K562 (cell line): ENCODE data around the gene NLGN2.
"Not testable (repeated sequence)": the region's sequence is repeated elsewhere in the genome, so short reads cannot be mapped to it uniquely, and the experiment has no call there.

Experiments used
- ARID3B ChIP-seq: fragments of 250-450 bp; sonication (Bioruptor Pico); IDR thresholded peaks from 2 replicates; pipeline ENCODE4 v1.4.0; 2020; ENCODE audit warnings: borderline replicate concordance
- CTCF ChIP-seq, 3 experiments: IDR thresholded peaks in 2 of 3; conservative IDR thresholded peaks in 1 of 3; 2 replicates each; pipeline ENCODE4 v1.5.1; 2011 to 2012; ENCODE audit warnings: low read length in 3 of 3, mild to moderate bottlenecking in 3 of 3, control low read depth in 2 of 3, improper control_type of control experiment in 1 of 3, inconsistent platforms in 1 of 3, low read depth in 1 of 3, mixed read lengths in 1 of 3, moderate library complexity in 1 of 3; ENCODE audit not compliant: insufficient read depth in 2 of 3
- ELF1 ChIP-seq: fragments of 200-800 bp; sonication (Bioruptor generic); IDR thresholded peaks from 2 replicates; pipeline ENCODE4 v1.6.1; 2016; ENCODE audit warnings: missing genetic modification characterization, missing compliant biosample characterization
- HDAC2 ChIP-seq: fragments of 450-650 bp; IDR thresholded peaks from 2 replicates; pipeline ENCODE4 v1.6.1; 2016; ENCODE audit warnings: mild to moderate bottlenecking
- IRF2 ChIP-seq: sonication (generic); formaldehyde crosslinking; IDR thresholded peaks from 2 replicates; pipeline ENCODE4 v1.8.1; 2022; ENCODE audit warnings: mild to moderate bottlenecking, missing genetic modification reagents
- KLF1 ChIP-seq: fragments of 450-650 bp; IDR thresholded peaks from 2 replicates; pipeline ENCODE4 v1.6.1; 2016; ENCODE audit warnings: missing genetic modification characterization, missing compliant biosample characterization
- MAFK ChIP-seq: IDR thresholded peaks from 2 replicates; pipeline ENCODE4 v1.6.1; 2011; ENCODE audit warnings: low read length, improper control_type of control experiment
- PBX2 ChIP-seq, 2 experiments: IDR thresholded peaks in 1 of 2; conservative IDR thresholded peaks in 1 of 2; 2 replicates each; pipeline ENCODE4 v1.6.1; 2016; ENCODE audit warnings: low read depth in 2 of 2, mild to moderate bottlenecking in 1 of 2, missing compliant biosample characterization in 1 of 2, missing genetic modification characterization in 1 of 2, moderate library complexity in 1 of 2
- POLR2A ChIP-seq: fragments of 450-650 bp; conservative IDR thresholded peaks from 2 replicates; pipeline ENCODE4 v1.6.1; 2016
- RAD21 ChIP-seq, 2 experiments: fragments of 250-450 bp in 1 of 2; fragments of 450-650 bp in 1 of 2; sonication (Bioruptor Pico) in 1 of 2; formaldehyde crosslinking in 1 of 2; IDR thresholded peaks in 1 of 2; conservative IDR thresholded peaks in 1 of 2; 2 replicates each; pipeline versions ENCODE4 v1.4.0 to v1.8.0; 2020 to 2022; ENCODE audit warnings: mild to moderate bottlenecking in 2 of 2, moderate library complexity in 1 of 2
- RNF2 ChIP-seq: sonication (generic); IDR thresholded peaks from 2 replicates; pipeline ENCODE4 v1.6.1; 2016
- THRAP3 ChIP-seq: fragments of 450-650 bp; IDR thresholded peaks from 2 replicates; pipeline ENCODE4 v1.6.1; 2016; ENCODE audit warnings: mild to moderate bottlenecking, inconsistent platforms, borderline replicate concordance
- YY1 ChIP-seq, 3 experiments: IDR thresholded peaks; 2 replicates each; pipeline ENCODE4 v1.6.1; 2011; ENCODE audit warnings: low read length in 2 of 3, mild to moderate bottlenecking in 2 of 3, moderate library complexity in 2 of 3, borderline replicate concordance in 1 of 3, control low read depth in 1 of 3, low read depth in 1 of 3; ENCODE audit not compliant: insufficient read depth in 3 of 3, insufficient replicate concordance in 2 of 3, control insufficient read depth in 1 of 3, insufficient read length in 1 of 3; ENCODE audit errors: extremely low read depth in 1 of 3
- ZNF354B ChIP-seq: fragments of 250-450 bp; sonication (Bioruptor Pico); IDR thresholded peaks from 2 replicates; pipeline ENCODE4 v1.4.0; 2020

- not testable (repeated sequence) for TF ChIP-seq MAFK; RNF2; KLF1 (tag); PBX2 (CRISPR knock-in tag; IDR thresholded peaks at IDR 0.05; ENCODE audit: low read depth); PBX2 (tag; conservative IDR thresholded peaks at IDR 0.05; ENCODE audit: low read depth); CTCF (IDR thresholded peaks at IDR 0.05 in 2 of 3, conservative IDR thresholded peaks at IDR 0.05 in 1 of 3; ENCODE audit: insufficient read depth in 2 of 3, low read depth in 1 of 3, low read length in 3 of 3); RAD21 (CRISPR knock-in tag; conservative IDR thresholded peaks at IDR 0.05 in 1 of 2, IDR thresholded peaks at IDR 0.05 in 1 of 2); YY1 (IDR thresholded peaks at IDR 0.05; ENCODE audit: borderline replicate concordance in 1 of 3, control insufficient read depth in 1 of 3, extremely low read depth in 1 of 3, insufficient read depth in 3 of 3, insufficient read length in 1 of 3, insufficient replicate concordance in 2 of 3, low read depth in 1 of 3, low read length in 2 of 3); ARID3B (CRISPR knock-in tag); THRAP3; IRF2 (CRISPR knock-in tag); POLR2A; ZNF354B (CRISPR knock-in tag); HDAC2; ELF1 (tag)
Observed at GRCh38 chr17:7365963-7366362, 41.7 kb upstream of the NLGN2 start.
